Measurements from ENCODE around the gene MEIKIN. TPM values are rescaled to one million over a fixed set of nuclear protein-coding genes. Genes with fewer than 3 reads are reported as not detected.

The MEIKIN gene
- total RNA-seq, 2 donors from 2014 or later, result 5.6 TPM; not detected in 1

- no peak for TF ChIP-seq CTCF (IDR thresholded peaks at IDR 0.05)
- no peak overlapping the region for H3K4me3 ChIP-seq
- intact Hi-C loops (cut with DNase I), result no loop called here
- no peaks in the 10 kb centered on the region for H3K27me3 ChIP-seq (replicated peaks; ENCODE audit: insufficient read depth)
- DNase-seq (ENCODE audit: low spot score), result no peak
- no peaks in the 10 kb centered on the region for H3K9me3 ChIP-seq
- 38% methylated on average over 1 of the region's 1 CpG for WGBS
- H3K27ac ChIP-seq, result no peak overlapping the region
- H3K36me3 ChIP-seq, result no peaks in the 10 kb centered on the region
- H3K4me1 ChIP-seq (replicated peaks), result no peaks in the 10 kb centered on the region
These were observed 180.2 kb downstream of the MEIKIN start for GRCh38 chr5:131765261-131765660.

GRCh38 chr5:131763968-131764367 lies 181.5 kb downstream of the MEIKIN start:
- H3K27ac ChIP-seq, result no peak overlapping the region
- intact Hi-C loops (cut with DNase I), result no loop called here
- H3K9me3 ChIP-seq, result no peaks in the 10 kb centered on the region
- no peaks in the 10 kb centered on the region for H3K27me3 ChIP-seq (replicated peaks; ENCODE audit: insufficient read depth)
- DNase-seq (ENCODE audit: low spot score), result no peak
- H3K36me3 ChIP-seq, result no peaks in the 10 kb centered on the region
- H3K4me1 ChIP-seq (replicated peaks), result no peaks in the 10 kb centered on the region
- no peak overlapping the region for H3K4me3 ChIP-seq
- TF ChIP-seq CTCF (IDR thresholded peaks at IDR 0.05) (no peak), POLR2AphosphoS5 (IDR thresholded peaks at IDR 0.05) (no peak)
- WGBS, result 97% methylated on average over 3 of the region's 3 CpGs

GRCh38 chr5:131760793-131761192 lies 184.7 kb downstream of the MEIKIN start:
- no peak for TF ChIP-seq POLR2AphosphoS5 (IDR thresholded peaks at IDR 0.05)
- no peak for TF ChIP-seq POLR2A (IDR thresholded peaks at IDR 0.05)
- Histone ChIP-seq H3K27ac (no peak overlapping the region), H3K27me3 (replicated peaks; ENCODE audit: insufficient read depth) (no peaks in the 10 kb centered on the region), H3K36me3 (no peaks in the 10 kb centered on the region), H3K4me1 (replicated peaks) (peaks cover 3% of the 10 kb centered on the region), H3K9me3 (no peaks in the 10 kb centered on the region), H3K4me3 (no peak overlapping the region)
- 80% methylated on average over 2 of the region's 2 CpGs for WGBS
- intact Hi-C loops (cut with DNase I), result no loop called here
- no peak for DNase-seq (ENCODE audit: low spot score)

GRCh38 chr5:131759704-131760103 lies 185.8 kb downstream of the MEIKIN start:
- TF ChIP-seq POLR2A (IDR thresholded peaks at IDR 0.05), result no peak
- TF ChIP-seq POLR2AphosphoS5 (IDR thresholded peaks at IDR 0.05), result no peak
- TF ChIP-seq CTCF (IDR thresholded peaks at IDR 0.05), result no peak
- no peak for DNase-seq (ENCODE audit: low spot score)
- no peaks in the 10 kb centered on the region for H3K36me3 ChIP-seq
- H3K9me3 ChIP-seq, result no peaks in the 10 kb centered on the region
- H3K27me3 ChIP-seq (replicated peaks; ENCODE audit: insufficient read depth), result no peaks in the 10 kb centered on the region
- H3K4me1 ChIP-seq (replicated peaks), result peaks cover 3% of the 10 kb centered on the region
- WGBS, result 100% methylated on average over 1 of the region's 1 CpG
- H3K4me3 ChIP-seq, result no peak overlapping the region
- no peak overlapping the region for H3K27ac ChIP-seq
- intact Hi-C loops (cut with DNase I), result no loop called here

- H3K9me3 ChIP-seq, result no peaks in the 10 kb centered on the region
- TF ChIP-seq CTCF (IDR thresholded peaks at IDR 0.05) (no peak), POLR2A (IDR thresholded peaks at IDR 0.05) (no peak)
- H3K36me3 ChIP-seq, result no peaks in the 10 kb centered on the region
- no peaks in the 10 kb centered on the region for H3K27me3 ChIP-seq (replicated peaks; ENCODE audit: insufficient read depth)
- H3K27ac ChIP-seq, result no peak overlapping the region
- intact Hi-C loops (cut with DNase I), result no loop called here
- peaks cover 3% of the 10 kb centered on the region for H3K4me1 ChIP-seq (replicated peaks)
- WGBS, result 34% methylated on average over 3 of the region's 3 CpGs
- DNase-seq (ENCODE audit: low spot score), result no peak
- H3K4me3 ChIP-seq, result no peak overlapping the region
These were observed 187.0 kb downstream of the MEIKIN start for GRCh38 chr5:131758520-131758900.
